ENCODE data around the gene OR4F15. TPM values are rescaled to one million over a fixed set of nuclear protein-coding genes. Genes with fewer than 3 reads are reported as not detected.
A peak's percentile ranks its signal among the peaks of the same experiment; 100 is the strongest.

OR4F15 gene
- total and polyA plus RNA-seq, 2 experiments from 2014 or later, result not detected

- Histone ChIP-seq H3K9me3 (ENCODE audit: low read depth) (no peaks in the 10 kb centered on the region), H3K4me1 (ENCODE audit: low read depth) (no peaks in the 10 kb centered on the region), H3K4me3 (no peak overlapping the region), H3K27ac (no peak overlapping the region), H3K36me3 (no peaks in the 10 kb centered on the region), H3K27me3 (peaks cover under 1% of the 10 kb centered on the region)
- TF ChIP-seq, protein P1, sequence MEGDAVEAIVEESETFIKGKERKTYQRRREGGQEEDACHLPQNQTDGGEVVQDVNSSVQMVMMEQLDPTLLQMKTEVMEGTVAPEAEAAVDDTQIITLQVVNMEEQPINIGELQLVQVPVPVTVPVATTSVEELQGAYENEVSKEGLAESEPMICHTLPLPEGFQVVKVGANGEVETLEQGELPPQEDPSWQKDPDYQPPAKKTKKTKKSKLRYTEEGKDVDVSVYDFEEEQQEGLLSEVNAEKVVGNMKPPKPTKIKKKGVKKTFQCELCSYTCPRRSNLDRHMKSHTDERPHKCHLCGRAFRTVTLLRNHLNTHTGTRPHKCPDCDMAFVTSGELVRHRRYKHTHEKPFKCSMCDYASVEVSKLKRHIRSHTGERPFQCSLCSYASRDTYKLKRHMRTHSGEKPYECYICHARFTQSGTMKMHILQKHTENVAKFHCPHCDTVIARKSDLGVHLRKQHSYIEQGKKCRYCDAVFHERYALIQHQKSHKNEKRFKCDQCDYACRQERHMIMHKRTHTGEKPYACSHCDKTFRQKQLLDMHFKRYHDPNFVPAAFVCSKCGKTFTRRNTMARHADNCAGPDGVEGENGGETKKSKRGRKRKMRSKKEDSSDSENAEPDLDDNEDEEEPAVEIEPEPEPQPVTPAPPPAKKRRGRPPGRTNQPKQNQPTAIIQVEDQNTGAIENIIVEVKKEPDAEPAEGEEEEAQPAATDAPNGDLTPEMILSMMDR (IDR thresholded peaks at IDR 0.05; ENCODE audit: low read depth, low read length), result no peak
- peak in 1 of 2 donors; percentile 38 for DNase-seq (ENCODE audit: low read depth in 1 of 2, low spot score in 1 of 2)
Measured at GRCh38 chr15:101810876-101811275, 1.1 kb upstream of the OR4F15 start.

DNA sequence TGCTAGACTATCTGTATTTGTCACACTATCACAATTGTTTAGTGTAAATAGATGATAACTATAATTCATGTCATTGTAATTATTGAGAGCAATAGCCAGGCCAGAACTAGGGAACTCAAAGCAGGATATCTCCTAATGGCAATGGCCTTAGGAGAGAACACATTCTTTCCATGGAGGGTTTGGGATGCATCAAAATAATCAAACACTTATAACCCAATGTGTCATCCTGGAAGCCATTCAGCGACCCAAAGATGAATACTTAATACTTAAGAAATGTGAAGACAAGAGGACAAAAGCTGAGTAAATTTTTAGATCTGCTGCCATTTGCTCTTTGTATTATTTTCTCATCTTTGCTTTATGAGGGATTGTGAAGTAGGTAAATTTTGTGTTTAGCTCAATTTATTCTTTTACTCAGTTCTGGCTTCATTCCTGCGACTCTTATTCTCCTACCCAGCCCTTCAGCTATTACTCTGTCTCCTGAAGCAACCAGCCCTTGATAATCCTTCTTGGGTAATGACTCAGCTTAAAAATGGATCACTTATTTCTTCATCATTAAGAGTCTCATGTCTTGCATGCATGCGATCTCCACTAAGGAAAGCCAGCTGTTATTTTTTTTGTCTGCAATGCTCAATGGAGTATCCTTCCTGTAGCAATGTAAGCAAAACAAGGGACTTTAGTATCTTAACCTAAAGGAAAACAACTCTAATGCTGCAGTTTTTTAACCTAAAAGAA lies 2.0 kb downstream of the OR4F15 start:
- H3K36me3 ChIP-seq, result no peaks in the 10 kb centered on the region
- H3K4me3 ChIP-seq, result no peak overlapping the region
- H3K27me3 ChIP-seq, result peaks cover 2% of the 10 kb centered on the region
- H3K9me3 ChIP-seq (ENCODE audit: low read depth), result no peaks in the 10 kb centered on the region
- no peak for DNase-seq (ENCODE audit: low read depth in 1 of 2, low spot score in 1 of 2)
- TF ChIP-seq, protein P1 (IDR thresholded peaks at IDR 0.05; ENCODE audit: low read depth, low read length), result no peak
- H3K27ac ChIP-seq, result no peak overlapping the region
- no peaks in the 10 kb centered on the region for H3K4me1 ChIP-seq (ENCODE audit: low read depth)

DNA sequence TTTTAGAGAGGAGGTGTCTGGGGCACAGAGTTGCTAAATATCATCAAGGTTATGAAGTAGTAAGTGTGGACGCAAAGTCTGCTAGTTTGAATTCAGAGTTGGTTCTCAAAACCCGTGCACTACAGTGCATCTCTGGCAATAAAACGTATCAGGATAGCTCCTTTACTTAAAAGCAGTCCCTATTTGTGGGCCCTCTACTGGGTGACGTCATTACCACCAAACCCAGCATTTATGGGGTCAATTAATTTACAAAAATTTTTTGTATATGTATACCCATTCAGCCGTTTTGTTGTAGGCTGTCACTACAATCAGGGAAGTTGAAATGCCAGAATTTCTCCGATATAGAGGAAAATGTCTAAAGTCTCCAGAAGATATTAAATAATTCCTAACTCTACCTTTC lies 8.8 kb downstream of the OR4F15 start:
- Histone ChIP-seq H3K4me1 (ENCODE audit: low read depth) (no peaks in the 10 kb centered on the region), H3K27ac (no peak overlapping the region), H3K27me3 (peaks cover 2% of the 10 kb centered on the region), H3K36me3 (no peaks in the 10 kb centered on the region), H3K9me3 (ENCODE audit: low read depth) (no peaks in the 10 kb centered on the region), H3K4me3 (no peak overlapping the region)
- TF ChIP-seq, protein P1 (IDR thresholded peaks at IDR 0.05; ENCODE audit: low read depth, low read length), result no peak
- no peak for DNase-seq (ENCODE audit: low read depth in 1 of 2, low spot score in 1 of 2)

DNA sequence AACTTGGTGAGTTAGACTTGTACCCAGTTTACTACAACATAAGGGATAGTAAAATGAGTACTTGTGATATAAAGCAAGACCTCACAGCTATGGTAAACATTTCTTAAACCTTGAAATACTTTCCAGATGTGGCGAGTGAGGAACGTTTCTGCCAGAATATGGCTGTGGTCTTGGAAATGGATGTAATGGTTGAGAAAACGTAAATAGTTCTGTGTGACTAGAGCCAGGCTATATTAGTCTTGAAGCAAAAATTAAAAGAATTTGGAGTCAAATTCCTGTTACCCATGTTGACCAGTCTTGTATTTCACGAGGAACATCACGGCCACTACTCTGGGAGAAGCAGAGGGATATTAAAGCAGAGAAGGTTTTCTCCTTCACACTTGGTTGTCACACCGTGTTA lies 15.3 kb downstream of the OR4F15 start:
- Histone ChIP-seq H3K4me3 (no peak overlapping the region), H3K36me3 (no peaks in the 10 kb centered on the region), H3K4me1 (ENCODE audit: low read depth) (no peaks in the 10 kb centered on the region), H3K27me3 (no peaks in the 10 kb centered on the region), H3K9me3 (ENCODE audit: low read depth) (no peaks in the 10 kb centered on the region), H3K27ac (no peak overlapping the region)
- no peak for DNase-seq (ENCODE audit: low read depth in 1 of 2, low spot score in 1 of 2)
- TF ChIP-seq, protein P1 (IDR thresholded peaks at IDR 0.05; ENCODE audit: low read depth, low read length), result no peak

DNA sequence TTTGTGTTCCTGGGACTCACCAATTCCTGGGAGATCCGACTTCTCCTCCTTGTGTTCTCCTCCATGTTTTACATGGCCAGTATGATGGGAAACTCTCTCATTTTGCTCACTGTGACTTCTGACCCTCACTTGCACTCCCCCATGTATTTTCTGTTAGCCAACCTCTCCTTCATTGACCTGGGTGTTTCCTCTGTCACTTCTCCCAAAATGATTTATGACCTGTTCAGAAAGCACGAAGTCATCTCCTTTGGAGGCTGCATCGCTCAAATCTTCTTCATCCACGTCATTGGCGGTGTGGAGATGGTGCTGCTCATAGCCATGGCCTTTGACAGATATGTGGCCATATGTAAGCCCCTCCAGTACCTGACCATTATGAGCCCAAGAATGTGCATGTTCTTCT lies 16.8 kb downstream of the OR4F15 start:
- no peaks in the 10 kb centered on the region for H3K9me3 ChIP-seq (ENCODE audit: low read depth)
- no peaks in the 10 kb centered on the region for H3K4me1 ChIP-seq (ENCODE audit: low read depth)
- no peaks in the 10 kb centered on the region for H3K36me3 ChIP-seq
- no peaks in the 10 kb centered on the region for H3K27me3 ChIP-seq
- TF ChIP-seq, protein P1 (IDR thresholded peaks at IDR 0.05; ENCODE audit: low read depth, low read length), result no peak
- no peak overlapping the region for H3K4me3 ChIP-seq
- H3K27ac ChIP-seq, result no peak overlapping the region
- DNase-seq (ENCODE audit: low read depth in 1 of 2, low spot score in 1 of 2), result no peak
